ENCODE results near the gene MAML2. TPM values are rescaled to one million over a fixed set of nuclear protein-coding genes. Genes with fewer than 3 reads are reported as not detected.

Gene MAML2
- total and polyA plus RNA-seq, 2 of the 8 experiments (the other 6 are each of a cell fraction or from before 2014, with no cell fraction given): 3.8 to 6.6 TPM

- Histone ChIP-seq H2AK5ac (ENCODE audit: low read depth, low read length) (no peak overlapping the region), H2BK120ac (replicated peaks; ENCODE audit: low read depth, low read length) (no peak overlapping the region), H2AFZ (ENCODE audit: low read length) (no peak overlapping the region), H3K23ac (ENCODE audit: insufficient read length) (no peak overlapping the region), H2BK12ac (ENCODE audit: low read depth, low read length) (no peak overlapping the region), H2BK20ac (ENCODE audit: low read length) (no peak overlapping the region), H3K9me3 (ENCODE audit: insufficient read depth in 2 of 2, low read depth in 1 of 2, low read length in 1 of 2) (no peaks in the 10 kb centered on the region), H3K4me3 (ENCODE audit: extremely low read depth in 1 of 4, insufficient read depth in 2 of 4, low read depth in 3 of 4, low read length in 4 of 4) (no peak overlapping the region), H4K20me1 (replicated peaks in 1 of 2; ENCODE audit: control insufficient read depth in 1 of 2, insufficient read depth in 2 of 2, low read length in 2 of 2) (no peaks in the 10 kb centered on the region), H4K91ac (replicated peaks; ENCODE audit: insufficient read length, low read length) (no peak overlapping the region), H2BK15ac (ENCODE audit: low read length) (no peak overlapping the region), H3K18ac (ENCODE audit: extremely low read depth, low read length) (no peak overlapping the region), H3K56ac (replicated peaks; ENCODE audit: insufficient read length, low read depth, low read length) (no peak overlapping the region), H2BK5ac (ENCODE audit: low read depth, low read length) (no peak overlapping the region), H4K5ac (ENCODE audit: insufficient read length, low read depth, low read length) (no peak overlapping the region), H4K8ac (ENCODE audit: extremely low read depth, insufficient read depth, low read length) (no peak overlapping the region), H3K14ac (ENCODE audit: insufficient read length) (no peak overlapping the region), H3K79me2 (ENCODE audit: control insufficient read depth in 1 of 2, insufficient read depth in 2 of 2, low read length in 2 of 2) (no peaks in the 10 kb centered on the region), H3K9ac (replicated peaks in 1 of 4; ENCODE audit: extremely low read depth in 1 of 4, low read depth in 3 of 4, low read length in 3 of 4) (no peak overlapping the region), H3K4me1 (replicated peaks in 1 of 4; ENCODE audit: control insufficient read depth in 3 of 4, insufficient read depth in 4 of 4, low read length in 3 of 4) (no peaks in the 10 kb centered on the region), H3K4ac (replicated peaks; ENCODE audit: insufficient read length, low read depth, low read length) (no peak overlapping the region), H3K27ac (ENCODE audit: low read depth, low read length) (no peak overlapping the region), H3K36me3 (ENCODE audit: control insufficient read depth in 2 of 4, insufficient read depth in 4 of 4, low read length in 3 of 4) (no peaks in the 10 kb centered on the region), H3K27me3 (replicated peaks in 1 of 4; ENCODE audit: control insufficient read depth in 3 of 4, extremely low read depth in 1 of 4, insufficient read depth in 3 of 4, low read length in 3 of 4) (peaks cover 0 to 1% (median 0%) of the 10 kb centered on the region in 4 experiments; a peak in 1 of 7 replicates), H3K4me2 (ENCODE audit: insufficient read depth in 1 of 2, low read depth in 2 of 2, low read length in 2 of 2) (no peak overlapping the region), H3K23me2 (ENCODE audit: low read depth, low read length) (no peaks in the 10 kb centered on the region), H3K79me1 (ENCODE audit: low read depth, low read length) (no peaks in the 10 kb centered on the region)
- DNase-seq (ENCODE audit: low read depth in 1 of 2, low spot score in 2 of 2): no peak
- no peak for FAIRE-seq
- ChIA-PET POLR2A (ENCODE audit: partially characterized antibody) (no interaction called here), CTCF (ENCODE audit: partially characterized antibody) (interaction anchor here (1.3 to 2.0 kb wide), 2 partner anchors 12 to 55 kb away, joined by 4 to 6 read pairs; partner anchors contain the start of gene MAML2)
- TF ChIP-seq GABPA (IDR thresholded peaks at IDR 0.05; ENCODE audit: borderline replicate concordance, insufficient read depth, low read length) (no peak), CHD2 (IDR thresholded peaks at IDR 0.05; ENCODE audit: low read length) (no peak), TBP (IDR thresholded peaks at IDR 0.05; ENCODE audit: low read depth, low read length) (no peak)
- 90% methylated on average over 6 of the region's 6 CpGs; no CpG with 5 or more reads in 1 of the 2 experiments for WGBS, 2 experiments (ENCODE audit: extremely low coverage in 1 of 2, insufficient coverage in 1 of 2, insufficient read length in 1 of 2, insufficient replicate concordance in 2 of 2, low coverage in 1 of 2, low lambda C conversion rate in 2 of 2, missing lambda C conversion rate in 1 of 2)
These were observed 55.1 kb downstream of the MAML2 start for GRCh38 chr11:96287822-96288439.
